ENCODE data around the gene SHFL.

The SHFL gene

GRCh38 chr19:10137751-10138682 is 51.9 kb downstream of the SHFL start:
- Histone ChIP-seq H2AFZ (ENCODE audit: low read depth) (no peak overlapping the region), H3K4me3 (IDR thresholded peaks at IDR 0.05; ENCODE audit: insufficient read depth, low read depth, low read length) (no peak overlapping the region), H4K20me1 (ENCODE audit: insufficient read depth) (no peaks in the 10 kb centered on the region), H3K4me1 (ENCODE audit: low read depth, poor library complexity, severe bottlenecking) (no peaks in the 10 kb centered on the region), H3K4me2 (no peak overlapping the region), H3K36me3 (ENCODE audit: insufficient read depth) (peaks cover 21% of the 10 kb centered on the region; the same call in 1 of the 2 replicates), H3K79me2 (ENCODE audit: insufficient read depth, low read depth) (no peaks in the 10 kb centered on the region), H3K9ac (no peak overlapping the region), H3K27ac (no peak overlapping the region), H3K27me3 (ENCODE audit: insufficient read depth, low read depth) (no peaks in the 10 kb centered on the region)
- TF ChIP-seq, protein P1, sequence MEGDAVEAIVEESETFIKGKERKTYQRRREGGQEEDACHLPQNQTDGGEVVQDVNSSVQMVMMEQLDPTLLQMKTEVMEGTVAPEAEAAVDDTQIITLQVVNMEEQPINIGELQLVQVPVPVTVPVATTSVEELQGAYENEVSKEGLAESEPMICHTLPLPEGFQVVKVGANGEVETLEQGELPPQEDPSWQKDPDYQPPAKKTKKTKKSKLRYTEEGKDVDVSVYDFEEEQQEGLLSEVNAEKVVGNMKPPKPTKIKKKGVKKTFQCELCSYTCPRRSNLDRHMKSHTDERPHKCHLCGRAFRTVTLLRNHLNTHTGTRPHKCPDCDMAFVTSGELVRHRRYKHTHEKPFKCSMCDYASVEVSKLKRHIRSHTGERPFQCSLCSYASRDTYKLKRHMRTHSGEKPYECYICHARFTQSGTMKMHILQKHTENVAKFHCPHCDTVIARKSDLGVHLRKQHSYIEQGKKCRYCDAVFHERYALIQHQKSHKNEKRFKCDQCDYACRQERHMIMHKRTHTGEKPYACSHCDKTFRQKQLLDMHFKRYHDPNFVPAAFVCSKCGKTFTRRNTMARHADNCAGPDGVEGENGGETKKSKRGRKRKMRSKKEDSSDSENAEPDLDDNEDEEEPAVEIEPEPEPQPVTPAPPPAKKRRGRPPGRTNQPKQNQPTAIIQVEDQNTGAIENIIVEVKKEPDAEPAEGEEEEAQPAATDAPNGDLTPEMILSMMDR (conservative IDR thresholded peaks at IDR 0.05; ENCODE audit: low read depth, low read length), result no peak

DNA sequence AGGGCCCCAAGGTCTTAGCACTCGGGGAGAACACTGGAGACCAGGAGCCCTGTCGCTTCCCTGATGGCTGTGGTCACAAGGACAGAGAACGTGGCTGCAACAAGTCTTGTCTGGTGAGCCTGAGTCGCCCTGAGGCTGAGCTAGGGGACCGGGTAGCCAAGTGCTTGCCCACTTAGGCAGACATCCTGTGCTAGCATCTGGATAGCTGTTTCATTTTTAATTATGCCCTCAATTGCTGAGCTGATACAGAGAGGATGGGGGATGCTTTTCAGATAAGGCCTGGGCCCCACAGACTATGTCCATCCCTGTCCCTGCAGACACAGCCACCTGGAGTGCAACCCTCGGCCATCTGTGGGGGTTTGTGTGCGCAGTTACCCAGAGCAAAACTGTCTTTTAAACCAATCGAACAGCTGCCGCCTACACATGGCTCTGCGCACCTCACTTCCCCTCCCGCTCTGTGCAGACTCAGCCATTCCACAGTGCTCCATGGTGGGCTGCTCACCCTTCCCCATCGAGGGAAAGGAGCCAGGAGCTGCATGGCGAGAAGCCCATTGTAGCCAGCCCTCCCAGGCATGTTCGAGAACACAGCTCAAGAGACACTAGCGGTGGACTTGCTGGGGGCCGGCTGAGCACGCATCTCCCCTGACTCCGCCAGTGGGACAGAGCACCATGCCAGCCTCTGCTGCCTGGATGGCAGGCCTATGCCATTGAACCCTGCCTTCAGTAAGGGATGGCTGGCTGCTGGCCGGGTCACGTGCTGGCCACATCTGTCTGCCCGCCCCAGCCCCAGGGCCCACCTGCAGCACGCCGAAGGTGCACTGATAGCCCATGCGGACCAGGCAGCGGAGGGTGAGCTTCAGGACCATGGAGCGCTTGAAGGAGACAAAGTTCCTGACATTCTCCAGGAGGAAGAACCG is 53.0 kb downstream of the SHFL start:
- Histone ChIP-seq H2AFZ (ENCODE audit: low read depth) (no peak overlapping the region), H3K4me2 (no peak overlapping the region), H3K79me2 (ENCODE audit: insufficient read depth, low read depth) (no peaks in the 10 kb centered on the region), H3K36me3 (ENCODE audit: insufficient read depth) (peaks cover 29% of the 10 kb centered on the region; the same call in 1 of the 2 replicates), H3K27me3 (ENCODE audit: insufficient read depth, low read depth) (no peaks in the 10 kb centered on the region), H3K27ac (no peak overlapping the region), H3K4me3 (IDR thresholded peaks at IDR 0.05; ENCODE audit: insufficient read depth, low read depth, low read length) (no peak overlapping the region), H3K9ac (no peak overlapping the region), H3K4me1 (ENCODE audit: low read depth, poor library complexity, severe bottlenecking) (no peaks in the 10 kb centered on the region), H4K20me1 (ENCODE audit: insufficient read depth) (no peaks in the 10 kb centered on the region)
- TF ChIP-seq, protein P1 (conservative IDR thresholded peaks at IDR 0.05; ENCODE audit: low read depth, low read length), result no peak

- Histone ChIP-seq H2AFZ (ENCODE audit: low read depth) (no peak overlapping the region), H3K27me3 (ENCODE audit: insufficient read depth, low read depth) (no peaks in the 10 kb centered on the region), H3K4me3 (IDR thresholded peaks at IDR 0.05; ENCODE audit: insufficient read depth, low read depth, low read length) (no peak overlapping the region), H3K4me1 (ENCODE audit: low read depth, poor library complexity, severe bottlenecking) (no peaks in the 10 kb centered on the region), H3K36me3 (ENCODE audit: insufficient read depth) (peaks cover 29% of the 10 kb centered on the region; the same call in 1 of the 2 replicates), H4K20me1 (ENCODE audit: insufficient read depth) (no peaks in the 10 kb centered on the region), H3K27ac (no peak overlapping the region), H3K9ac (no peak overlapping the region), H3K4me2 (no peak overlapping the region), H3K79me2 (ENCODE audit: insufficient read depth, low read depth) (no peaks in the 10 kb centered on the region)
- TF ChIP-seq, protein P1 (conservative IDR thresholded peaks at IDR 0.05; ENCODE audit: low read depth, low read length), result no peak
Observed at GRCh38 chr19:10139952-10140351, 53.8 kb downstream of the SHFL start.

- Histone ChIP-seq H3K36me3 (ENCODE audit: insufficient read depth) (peaks cover 29% of the 10 kb centered on the region; the same call in 1 of the 2 replicates), H3K27ac (no peak overlapping the region), H3K4me3 (IDR thresholded peaks at IDR 0.05; ENCODE audit: insufficient read depth, low read depth, low read length) (no peak overlapping the region), H3K4me2 (no peak overlapping the region), H3K4me1 (ENCODE audit: low read depth, poor library complexity, severe bottlenecking) (no peaks in the 10 kb centered on the region), H3K27me3 (ENCODE audit: insufficient read depth, low read depth) (no peaks in the 10 kb centered on the region), H3K9ac (no peak overlapping the region), H2AFZ (ENCODE audit: low read depth) (no peak overlapping the region), H4K20me1 (ENCODE audit: insufficient read depth) (no peaks in the 10 kb centered on the region), H3K79me2 (ENCODE audit: insufficient read depth, low read depth) (no peaks in the 10 kb centered on the region)
- TF ChIP-seq, protein P1 (conservative IDR thresholded peaks at IDR 0.05; ENCODE audit: low read depth, low read length), result no peak
Observed at GRCh38 chr19:10141479-10141878, 55.4 kb downstream of the SHFL start.
